ENCODE data around the gene CIDEB.

The CIDEB gene

GRCh38 chr14:24296341-24297157 is 11.2 kb downstream of the CIDEB start:
- no peak for TF ChIP-seq BACH2 (CRISPR knock-in tag; IDR thresholded peaks at IDR 0.05; ENCODE audit: borderline replicate concordance)
- no peak for TF ChIP-seq ZFP30 (CRISPR knock-in tag; IDR thresholded peaks at IDR 0.05)
- peak; percentile 81 for ATAC-seq

GRCh38 chr14:24293525-24293924 is 14.3 kb downstream of the CIDEB start:
- ATAC-seq, result no peak
- TF ChIP-seq ZFP3 (CRISPR knock-in tag; IDR thresholded peaks at IDR 0.05) (no peak), SNAI2 (CRISPR knock-in tag; IDR thresholded peaks at IDR 0.05) (no peak), POU6F1 (CRISPR knock-in tag; IDR thresholded peaks at IDR 0.05; ENCODE audit: borderline replicate concordance, low read depth) (no peak), ZNF70 (CRISPR knock-in tag; IDR thresholded peaks at IDR 0.05) (no peak), ZNF565 (CRISPR knock-in tag; conservative IDR thresholded peaks at IDR 0.05; ENCODE audit: low read depth) (no peak), ZC3H10 (CRISPR knock-in tag; IDR thresholded peaks at IDR 0.05) (no peak), TOX (CRISPR knock-in tag; IDR thresholded peaks at IDR 0.05; ENCODE audit: borderline replicate concordance) (no peak), GLIS3 (CRISPR knock-in tag; IDR thresholded peaks at IDR 0.05) (no peak), OSR1 (CRISPR knock-in tag; IDR thresholded peaks at IDR 0.05) (no peak), CSDC2 (CRISPR knock-in tag; IDR thresholded peaks at IDR 0.05) (no peak), CSRNP3 (CRISPR knock-in tag; IDR thresholded peaks at IDR 0.05) (no peak), ZNF8 (CRISPR knock-in tag; IDR thresholded peaks at IDR 0.05) (no peak), RARB (CRISPR knock-in tag; IDR thresholded peaks at IDR 0.05) (no peak), ZFP30 (CRISPR knock-in tag; IDR thresholded peaks at IDR 0.05) (no peak)

GRCh38 chr14:24292118-24292807 is 15.5 kb downstream of the CIDEB start:
- no peak for ATAC-seq
- no peak for TF ChIP-seq RARB (CRISPR knock-in tag; IDR thresholded peaks at IDR 0.05)

GRCh38 chr14:24291446-24292117 is 16.2 kb downstream of the CIDEB start:
- TF ChIP-seq TOX (CRISPR knock-in tag; IDR thresholded peaks at IDR 0.05; ENCODE audit: borderline replicate concordance) (no peak), ESRRG (CRISPR knock-in tag; IDR thresholded peaks at IDR 0.05) (no peak), SNAI2 (CRISPR knock-in tag; IDR thresholded peaks at IDR 0.05) (no peak), POU6F1 (CRISPR knock-in tag; IDR thresholded peaks at IDR 0.05; ENCODE audit: borderline replicate concordance, low read depth) (no peak), ZNF70 (CRISPR knock-in tag; IDR thresholded peaks at IDR 0.05) (no peak), OSR1 (CRISPR knock-in tag; IDR thresholded peaks at IDR 0.05) (no peak), ARNTL (CRISPR knock-in tag; IDR thresholded peaks at IDR 0.05; ENCODE audit: borderline replicate concordance, low read depth) (no peak), GLIS3 (CRISPR knock-in tag; IDR thresholded peaks at IDR 0.05) (no peak), ZC3H10 (CRISPR knock-in tag; IDR thresholded peaks at IDR 0.05) (no peak)
- no peak for ATAC-seq

GRCh38 chr14:24290746-24291145 is 17.0 kb downstream of the CIDEB start:
- ATAC-seq, result no peak
- no peak for TF ChIP-seq SNAI2 (CRISPR knock-in tag; IDR thresholded peaks at IDR 0.05)
- TF ChIP-seq ZNF565 (CRISPR knock-in tag; conservative IDR thresholded peaks at IDR 0.05; ENCODE audit: low read depth), result no peak
- no peak for TF ChIP-seq CREB5 (CRISPR knock-in tag; IDR thresholded peaks at IDR 0.05; ENCODE audit: low read depth)
- no peak for TF ChIP-seq GLIS3 (CRISPR knock-in tag; IDR thresholded peaks at IDR 0.05)
- no peak for TF ChIP-seq TCF4 (CRISPR knock-in tag; IDR thresholded peaks at IDR 0.05; ENCODE audit: borderline replicate concordance)
- TF ChIP-seq ISL1 (CRISPR knock-in tag; IDR thresholded peaks at IDR 0.05), result no peak
